GM23248 (cell line): ENCODE data around the gene SH2D1B.

Source experiments
- EZH2 ChIP-seq: fragments of 200-600 bp; sonication (generic); IDR thresholded peaks from 2 replicates; pipeline ENCODE4 v1.6.1; 2018; ENCODE audit warnings: antibody characterized with exemption, mild to moderate bottlenecking; ENCODE audit not compliant: insufficient read depth, poor library complexity, severe bottlenecking
- EZH2phosphoT487 ChIP-seq: fragments of 200-600 bp; sonication (generic); IDR thresholded peaks from 2 replicates; pipeline ENCODE4 v1.6.1; 2018; ENCODE audit warnings: antibody characterized with exemption, moderate library complexity, mild to moderate bottlenecking, low read depth; ENCODE audit not compliant: insufficient read depth

DNA sequence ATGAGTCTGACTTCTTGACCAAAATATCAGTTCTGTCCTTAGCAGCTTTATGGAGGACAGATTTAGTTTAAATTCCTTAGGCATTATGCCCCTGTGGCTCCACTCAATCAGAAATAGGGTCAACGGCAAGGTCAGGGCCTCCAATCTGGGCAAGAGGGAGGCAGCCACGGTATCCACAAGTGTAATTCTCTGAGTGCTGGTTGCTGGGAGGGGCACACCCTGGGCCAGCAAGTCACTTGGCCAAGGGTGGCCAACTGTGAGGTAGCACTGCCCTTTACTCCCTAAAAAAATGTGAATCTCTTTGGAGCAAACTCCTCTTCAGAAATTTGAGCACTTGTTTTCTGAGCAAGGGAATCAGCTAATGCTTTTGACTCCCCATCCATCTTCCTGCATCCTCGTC lies 48.1 kb downstream of the SH2D1B start:
- TF ChIP-seq EZH2phosphoT487: no peak
- no peak for TF ChIP-seq EZH2
